ENCODE data around the gene ARPC2. TPM values are rescaled to one million over a fixed set of nuclear protein-coding genes. Genes with fewer than 3 reads are reported as not detected.
A peak's percentile ranks its signal among the peaks of the same experiment; 100 is the strongest.

The ARPC2 gene
- total and polyA plus RNA-seq, 2 of the 13 experiments (the other 11 are each of a cell fraction or from before 2014, with no cell fraction given), result 168 to 303 TPM

DNA sequence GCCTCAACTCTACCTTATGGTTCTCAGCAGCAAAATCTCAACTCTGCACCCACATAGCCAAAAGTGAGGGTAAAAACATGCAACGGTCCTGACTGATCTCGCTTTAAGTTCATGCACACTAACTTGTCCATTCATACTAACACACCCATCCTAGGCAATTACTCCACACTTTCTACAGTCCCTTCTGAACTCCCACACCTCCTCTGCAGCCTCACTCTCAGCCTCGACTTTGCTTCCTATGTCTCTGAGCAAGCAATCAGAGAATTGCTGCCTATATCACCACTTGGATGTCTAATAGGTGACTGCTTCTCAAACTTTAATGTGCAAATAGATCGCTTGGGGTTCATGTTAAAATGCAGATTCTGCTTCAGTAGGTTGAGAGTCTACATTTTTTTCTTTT is 83.2 kb downstream of the ARPC2 start (continued):
- TF ChIP-seq, protein P1, sequence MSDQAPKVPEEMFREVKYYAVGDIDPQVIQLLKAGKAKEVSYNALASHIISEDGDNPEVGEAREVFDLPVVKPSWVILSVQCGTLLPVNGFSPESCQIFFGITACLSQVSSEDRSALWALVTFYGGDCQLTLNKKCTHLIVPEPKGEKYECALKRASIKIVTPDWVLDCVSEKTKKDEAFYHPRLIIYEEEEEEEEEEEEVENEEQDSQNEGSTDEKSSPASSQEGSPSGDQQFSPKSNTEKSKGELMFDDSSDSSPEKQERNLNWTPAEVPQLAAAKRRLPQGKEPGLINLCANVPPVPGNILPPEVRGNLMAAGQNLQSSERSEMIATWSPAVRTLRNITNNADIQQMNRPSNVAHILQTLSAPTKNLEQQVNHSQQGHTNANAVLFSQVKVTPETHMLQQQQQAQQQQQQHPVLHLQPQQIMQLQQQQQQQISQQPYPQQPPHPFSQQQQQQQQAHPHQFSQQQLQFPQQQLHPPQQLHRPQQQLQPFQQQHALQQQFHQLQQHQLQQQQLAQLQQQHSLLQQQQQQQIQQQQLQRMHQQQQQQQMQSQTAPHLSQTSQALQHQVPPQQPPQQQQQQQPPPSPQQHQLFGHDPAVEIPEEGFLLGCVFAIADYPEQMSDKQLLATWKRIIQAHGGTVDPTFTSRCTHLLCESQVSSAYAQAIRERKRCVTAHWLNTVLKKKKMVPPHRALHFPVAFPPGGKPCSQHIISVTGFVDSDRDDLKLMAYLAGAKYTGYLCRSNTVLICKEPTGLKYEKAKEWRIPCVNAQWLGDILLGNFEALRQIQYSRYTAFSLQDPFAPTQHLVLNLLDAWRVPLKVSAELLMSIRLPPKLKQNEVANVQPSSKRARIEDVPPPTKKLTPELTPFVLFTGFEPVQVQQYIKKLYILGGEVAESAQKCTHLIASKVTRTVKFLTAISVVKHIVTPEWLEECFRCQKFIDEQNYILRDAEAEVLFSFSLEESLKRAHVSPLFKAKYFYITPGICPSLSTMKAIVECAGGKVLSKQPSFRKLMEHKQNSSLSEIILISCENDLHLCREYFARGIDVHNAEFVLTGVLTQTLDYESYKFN (CRISPR knock-in tag; conservative IDR thresholded peaks at IDR 0.05), result no peak
- TF ChIP-seq ZNF556 (CRISPR knock-in tag; IDR thresholded peaks at IDR 0.05; ENCODE audit: borderline replicate concordance) (no peak), ZNF607 (CRISPR knock-in tag; IDR thresholded peaks at IDR 0.05; ENCODE audit: borderline replicate concordance) (no peak), RELA (CRISPR knock-in tag; IDR thresholded peaks at IDR 0.05) (no peak)
- TF ChIP-seq, protein P2, sequence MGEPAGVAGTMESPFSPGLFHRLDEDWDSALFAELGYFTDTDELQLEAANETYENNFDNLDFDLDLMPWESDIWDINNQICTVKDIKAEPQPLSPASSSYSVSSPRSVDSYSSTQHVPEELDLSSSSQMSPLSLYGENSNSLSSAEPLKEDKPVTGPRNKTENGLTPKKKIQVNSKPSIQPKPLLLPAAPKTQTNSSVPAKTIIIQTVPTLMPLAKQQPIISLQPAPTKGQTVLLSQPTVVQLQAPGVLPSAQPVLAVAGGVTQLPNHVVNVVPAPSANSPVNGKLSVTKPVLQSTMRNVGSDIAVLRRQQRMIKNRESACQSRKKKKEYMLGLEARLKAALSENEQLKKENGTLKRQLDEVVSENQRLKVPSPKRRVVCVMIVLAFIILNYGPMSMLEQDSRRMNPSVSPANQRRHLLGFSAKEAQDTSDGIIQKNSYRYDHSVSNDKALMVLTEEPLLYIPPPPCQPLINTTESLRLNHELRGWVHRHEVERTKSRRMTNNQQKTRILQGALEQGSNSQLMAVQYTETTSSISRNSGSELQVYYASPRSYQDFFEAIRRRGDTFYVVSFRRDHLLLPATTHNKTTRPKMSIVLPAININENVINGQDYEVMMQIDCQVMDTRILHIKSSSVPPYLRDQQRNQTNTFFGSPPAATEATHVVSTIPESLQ (CRISPR knock-in tag; conservative IDR thresholded peaks at IDR 0.05), result no peak

DNA sequence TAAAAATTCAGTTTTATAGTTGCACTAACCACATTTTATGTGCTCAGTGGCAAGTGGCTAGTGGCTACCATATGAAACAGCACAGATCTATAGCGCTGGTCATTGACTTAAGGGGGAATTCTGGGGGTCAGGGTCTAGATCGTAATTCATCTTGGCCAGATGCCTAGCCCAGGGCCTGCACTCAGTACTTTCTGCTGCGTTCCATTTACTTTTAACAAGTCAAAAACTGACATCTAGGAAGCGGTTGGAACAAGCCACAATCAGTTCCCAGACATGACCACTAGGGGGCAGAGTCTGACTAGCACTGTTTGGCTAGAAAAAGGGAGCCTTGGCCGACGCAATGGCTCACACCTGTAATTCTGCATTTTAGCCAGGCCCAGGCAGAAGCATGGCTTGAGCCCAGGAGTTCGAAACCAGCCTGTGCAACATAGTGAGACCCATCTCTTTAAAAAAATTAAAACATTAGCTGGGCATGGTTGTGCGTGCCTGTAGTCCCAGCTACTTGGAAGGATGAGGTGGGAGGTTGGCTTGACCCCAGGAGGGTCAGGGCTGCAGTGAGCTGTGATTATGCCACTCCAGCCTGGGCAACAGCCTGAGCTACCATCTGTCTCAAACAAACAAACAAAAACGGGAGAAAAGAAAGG is 84.3 kb downstream of the ARPC2 start:
- FAIRE-seq (peak; percentile 97), DNase-seq (ENCODE audit: low spot score) (peak; percentile 90), ATAC-seq (peak; percentile 64)
- Histone ChIP-seq H3K9me3 (ENCODE audit: low read length) (no peaks in the 10 kb centered on the region), H3K4me3 (replicated peaks in 1 of 3; ENCODE audit: insufficient read depth in 1 of 3, low read depth in 2 of 3, low read length in 3 of 3) (no peak overlapping the region), H3K4me2 (ENCODE audit: low read depth, low read length) (peak overlapping the region; percentile 62), H3K36me3 (replicated peaks in 1 of 2; ENCODE audit: control insufficient read depth in 1 of 2, insufficient read depth in 2 of 2, low read length in 2 of 2) (no peaks in the 10 kb centered on the region), H3K4me1 (ENCODE audit: insufficient read depth, low read length) (peaks cover 63% of the 10 kb centered on the region), H4K20me1 (ENCODE audit: insufficient read depth, low read length) (no peaks in the 10 kb centered on the region), H2AFZ (ENCODE audit: low read length) (no peak overlapping the region), H3K27me3 (ENCODE audit: control insufficient read depth in 1 of 2, insufficient read depth in 2 of 2, low read length in 2 of 2) (no peaks in the 10 kb centered on the region), H3K9ac (ENCODE audit: insufficient read depth, low read depth, low read length) (no peak overlapping the region), H3K27ac (ENCODE audit: extremely low read length, insufficient read depth, low read length) (peak overlapping the region; percentile 25), H3K79me2 (ENCODE audit: insufficient read depth, low read length) (no peaks in the 10 kb centered on the region)
- intact Hi-C loops (cut with micrococcal nuclease; ENCODE audit: unreplicated experiment), result loop anchor here (1.0 to 2.0 kb wide), 4 partner anchors 29 to 95 kb away; partner anchors contain the start of gene CATIP
- POLR2A ChIA-PET, result interaction anchor here (1.2 to 1.7 kb wide), 3 partner anchors 55 to 104 kb away, joined by 3 to 8 read pairs (median 5); partner anchors contain the start of gene CATIP
- WGBS (ENCODE audit: low lambda C conversion rate), result 2% methylated on average over 9 of the region's 9 CpGs
- in situ Hi-C loops (cut with HindIII; ENCODE audit: extremely low pct_ligation_motif_present, low pct_unique_long_range_greater_than_20kb), result loop anchor here (5.0 kb wide), 1 partner anchor 56 kb away; the partner anchor contains the start of gene CATIP
- no TSS peak for BruUV-seq (replicated peaks)
- CTCF ChIA-PET (ENCODE audit: low intra/inter-chr PET ratio, low total read pairs), result interaction anchor here (0.7 to 3.1 kb wide), 9 partner anchors 9 to 347 kb away, joined by 3 to 59 read pairs (median 5); partner anchors contain the start of genes CATIP and TMBIM1
- TF ChIP-seq PPARG (CRISPR knock-in tag; conservative IDR thresholded peaks at IDR 0.05) (peak; percentile 81), SMC3 (IDR thresholded peaks at IDR 0.05; ENCODE audit: low read length) (peak; percentile 99), POGZ (CRISPR knock-in tag; IDR thresholded peaks at IDR 0.05) (peak; percentile 84), RAD21 (CRISPR knock-in tag; IDR thresholded peaks at IDR 0.05) (peak; percentile 99), ISL2 (CRISPR knock-in tag; IDR thresholded peaks at IDR 0.05) (peak; percentile 72; the same call in 1 of the 2 replicates), LCORL (IDR thresholded peaks at IDR 0.05) (no peak), LCORL (CRISPR knock-in tag; IDR thresholded peaks at IDR 0.05) (peak; percentile 92)
- TF ChIP-seq, protein P3, sequence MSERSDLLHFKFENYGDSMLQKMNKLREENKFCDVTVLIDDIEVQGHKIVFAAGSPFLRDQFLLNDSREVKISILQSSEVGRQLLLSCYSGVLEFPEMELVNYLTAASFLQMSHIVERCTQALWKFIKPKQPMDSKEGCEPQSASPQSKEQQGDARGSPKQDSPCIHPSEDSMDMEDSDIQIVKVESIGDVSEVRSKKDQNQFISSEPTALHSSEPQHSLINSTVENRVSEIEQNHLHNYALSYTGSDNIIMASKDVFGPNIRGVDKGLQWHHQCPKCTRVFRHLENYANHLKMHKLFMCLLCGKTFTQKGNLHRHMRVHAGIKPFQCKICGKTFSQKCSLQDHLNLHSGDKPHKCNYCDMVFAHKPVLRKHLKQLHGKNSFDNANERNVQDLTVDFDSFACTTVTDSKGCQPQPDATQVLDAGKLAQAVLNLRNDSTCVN (CRISPR knock-in tag; IDR thresholded peaks at IDR 0.05; ENCODE audit: borderline replicate concordance), result peak; percentile 38; the same call in 1 of the 2 replicates
- TF ChIP-seq, protein P4, sequence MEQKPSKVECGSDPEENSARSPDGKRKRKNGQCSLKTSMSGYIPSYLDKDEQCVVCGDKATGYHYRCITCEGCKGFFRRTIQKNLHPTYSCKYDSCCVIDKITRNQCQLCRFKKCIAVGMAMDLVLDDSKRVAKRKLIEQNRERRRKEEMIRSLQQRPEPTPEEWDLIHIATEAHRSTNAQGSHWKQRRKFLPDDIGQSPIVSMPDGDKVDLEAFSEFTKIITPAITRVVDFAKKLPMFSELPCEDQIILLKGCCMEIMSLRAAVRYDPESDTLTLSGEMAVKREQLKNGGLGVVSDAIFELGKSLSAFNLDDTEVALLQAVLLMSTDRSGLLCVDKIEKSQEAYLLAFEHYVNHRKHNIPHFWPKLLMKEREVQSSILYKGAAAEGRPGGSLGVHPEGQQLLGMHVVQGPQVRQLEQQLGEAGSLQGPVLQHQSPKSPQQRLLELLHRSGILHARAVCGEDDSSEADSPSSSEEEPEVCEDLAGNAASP (CRISPR knock-in tag; IDR thresholded peaks at IDR 0.05; ENCODE audit: borderline replicate concordance), result peak; percentile 79; the same call in 1 of the 2 replicates
